Measurements from ENCODE around the gene CHST11.

GRCh38 chr12:104588047-104588920 lies 131.5 kb downstream of the CHST11 start:
- TF ChIP-seq POLR2A (IDR thresholded peaks at IDR 0.05; ENCODE audit: low read length) (no peak), GATA1 (IDR thresholded peaks at IDR 0.05; ENCODE audit: low read depth, low read length) (no peak)
